Vagina (tissue), 2 donors: ENCODE results near the gene TMEM108. TPM values are rescaled to one million over a fixed set of nuclear protein-coding genes. Genes with fewer than 3 reads are reported as not detected.

Experiments used
- DNase-seq, 2 donors: peaks; one replicate each; pipeline ENCODE4 v3.0.0-alpha.2; 2017; ENCODE audit errors: extremely low spot score in 2 of 2
- H3K27ac ChIP-seq: fragments of 200-600 bp; sonication (generic); one replicate; pipeline ENCODE4 v1.5.1; 2019
- H3K27me3 ChIP-seq: fragments of 200-600 bp; sonication (generic); one replicate; pipeline ENCODE4 v1.5.1; 2019
- H3K36me3 ChIP-seq, 2 donors: fragments of 200-600 bp; sonication (generic); one replicate each; pipeline ENCODE4 v1.5.1; 2017 to 2019
- H3K4me1 ChIP-seq: fragments of 200-600 bp; sonication (generic); one replicate; pipeline ENCODE4 v1.5.1; 2019
- H3K4me3 ChIP-seq, 2 donors: fragments of 200-600 bp; sonication (generic); 1 replicate in 1 of 2; 2 replicates in 1 of 2; pipeline ENCODE4 v1.5.1; 2016 to 2019
- H3K9me3 ChIP-seq: fragments of 200-600 bp; sonication (generic); one replicate; pipeline ENCODE4 v1.5.1; 2019
- CTCF ChIP-seq, 3 experiments: fragments of 450-650 bp in 2 of 3; fragments of 200-600 bp in 1 of 3; sonication (generic) in 1 of 3; IDR thresholded peaks; one replicate each; pipeline ENCODE4 v1.5.1; 2017 to 2019; ENCODE audit warnings: antibody characterized with exemption in 3 of 3, mild to moderate bottlenecking in 2 of 3, moderate library complexity in 2 of 3
- POLR2A ChIP-seq, 2 donors: fragments of 450-650 bp; IDR thresholded peaks; one replicate each; pipeline ENCODE4 v1.6.1; 2017; ENCODE audit warnings: antibody characterized with exemption in 2 of 2, mild to moderate bottlenecking in 2 of 2, moderate library complexity in 2 of 2
- POLR2AphosphoS5 ChIP-seq, 2 donors: sonication (generic); formaldehyde crosslinking; IDR thresholded peaks; one replicate each; pipeline ENCODE4 v1.9.0; 2017; ENCODE audit warnings: antibody characterized with exemption in 2 of 2, mild to moderate bottlenecking in 2 of 2, low read depth in 1 of 2; ENCODE audit not compliant: insufficient read depth in 1 of 2
- intact Hi-C: fragments of 100-400 bp; cut with DNase I; formaldehyde crosslinking; loops from one replicate; pipeline ENCODE4 v1.15.1; 2023
- total RNA-seq: library from RNA; depleted of rRNA; stranded (reverse); fragments of >200 nt; gene quantifications from one replicate; pipeline ENCODE4 v1.2.3, GENCODE V29; 2016

TMEM108 gene
- total RNA-seq, 1 donor from 2014 or later: 3.2 TPM

- H3K27ac ChIP-seq: no peak overlapping the region
- H3K9me3 ChIP-seq: no peaks in the 10 kb centered on the region
- no peaks in the 10 kb centered on the region for H3K27me3 ChIP-seq
- H3K4me1 ChIP-seq: no peaks in the 10 kb centered on the region
- no peaks in the 10 kb centered on the region for H3K36me3 ChIP-seq
- H3K4me3 ChIP-seq: no peak overlapping the region
- intact Hi-C loops: no loop called here
- no peak for DNase-seq
- TF ChIP-seq CTCF (IDR thresholded peaks at IDR 0.05): no peak
- TF ChIP-seq POLR2AphosphoS5 (IDR thresholded peaks at IDR 0.05; ENCODE audit: insufficient read depth in 1 of 2, low read depth in 1 of 2): no peak
- no peak for TF ChIP-seq POLR2A (IDR thresholded peaks at IDR 0.05)
Observed at GRCh38 chr3:133442518-133442917, 404.3 kb downstream of the TMEM108 start.

GRCh38 chr3:133443649-133444422 is 405.6 kb downstream of the TMEM108 start:
- Histone ChIP-seq H3K27ac (no peak overlapping the region), H3K36me3 (no peaks in the 10 kb centered on the region), H3K4me3 (no peak overlapping the region), H3K27me3 (no peaks in the 10 kb centered on the region), H3K9me3 (no peaks in the 10 kb centered on the region), H3K4me1 (no peaks in the 10 kb centered on the region)
- TF ChIP-seq POLR2AphosphoS5 (IDR thresholded peaks at IDR 0.05; ENCODE audit: insufficient read depth in 1 of 2, low read depth in 1 of 2) (peak in 1 of 2 donors; percentile 11), CTCF (IDR thresholded peaks at IDR 0.05) (no peak)
- no peak for DNase-seq
- intact Hi-C loops: no loop called here

GRCh38 chr3:133444423-133444774 is 406.2 kb downstream of the TMEM108 start:
- DNase-seq: no peak
- Histone ChIP-seq H3K36me3 (no peaks in the 10 kb centered on the region), H3K27ac (no peak overlapping the region), H3K9me3 (no peaks in the 10 kb centered on the region), H3K27me3 (no peaks in the 10 kb centered on the region), H3K4me3 (no peak overlapping the region), H3K4me1 (no peaks in the 10 kb centered on the region)
- no peak for TF ChIP-seq POLR2AphosphoS5 (IDR thresholded peaks at IDR 0.05; ENCODE audit: insufficient read depth in 1 of 2, low read depth in 1 of 2)
- TF ChIP-seq POLR2A (IDR thresholded peaks at IDR 0.05): no peak
- no peak for TF ChIP-seq CTCF (IDR thresholded peaks at IDR 0.05)
- intact Hi-C loops: no loop called here

- no peak overlapping the region for H3K4me3 ChIP-seq
- no peak for DNase-seq
- H3K27ac ChIP-seq: no peak overlapping the region
- intact Hi-C loops: no loop called here
- no peaks in the 10 kb centered on the region for H3K9me3 ChIP-seq
- H3K36me3 ChIP-seq: no peaks in the 10 kb centered on the region
- TF ChIP-seq CTCF (IDR thresholded peaks at IDR 0.05) (no peak), POLR2AphosphoS5 (IDR thresholded peaks at IDR 0.05; ENCODE audit: insufficient read depth in 1 of 2, low read depth in 1 of 2) (no peak), POLR2A (IDR thresholded peaks at IDR 0.05) (no peak)
- H3K4me1 ChIP-seq: no peaks in the 10 kb centered on the region
- H3K27me3 ChIP-seq: no peaks in the 10 kb centered on the region
Observed at GRCh38 chr3:133445108-133445507, 406.9 kb downstream of the TMEM108 start.
